IMR-90 (cell line): ENCODE measurements around the gene TGFB2. TPM values are rescaled to one million over a fixed set of nuclear protein-coding genes. Genes with fewer than 3 reads are reported as not detected.

Experiments used
- ATAC-seq: fragments of 200-7000 bp; cut with Tn5 transposase; 2 replicates; pipeline ENCODE4 v1.9.1; 2020; ENCODE audit warnings: low read depth, mild to moderate bottlenecking, moderate library complexity
- BruUV-seq: library from RNA; stranded (reverse); fragments of 400-500 nt; replicated peaks from 2 replicates; lab custom pipeline; 2021; lab: Mats Ljungman, UMichigan
- CTCF ChIA-PET: fragments of 300-600 bp; formaldehyde crosslinking; extraction: SDS; loops from one replicate; lab custom pipeline; 2021; ENCODE audit warnings: antibody characterized with exemption; lab: Yijun Ruan, JAX
- POLR2A ChIA-PET: fragments of 300-600 bp; sonication (Branson Sonifier 250); formaldehyde crosslinking; loops from one replicate; lab custom pipeline; 2022; ENCODE audit warnings: antibody characterized with exemption; ENCODE audit not compliant: unreplicated experiment; lab: Charles Lee
- DNase-seq: peaks from one replicate; pipeline ENCODE4 v3.0.0; 2013
- H2AFZ ChIP-seq: replicated peaks from 2 replicates; pipeline ENCODE3; 2013; ENCODE audit warnings: low read length, mild to moderate bottlenecking; ENCODE audit not compliant: poor library complexity
- H2AK5ac ChIP-seq: 2 replicates; pipeline ENCODE4 v1.6.1; 2013; ENCODE audit warnings: low read depth, low read length, inconsistent platforms
- H2AK9ac ChIP-seq: replicated peaks from 2 replicates; pipeline ENCODE3; 2013; ENCODE audit warnings: mild to moderate bottlenecking, low read depth, low read length, moderate library complexity; ENCODE audit not compliant: poor library complexity
- H2BK120ac ChIP-seq: 2 replicates; pipeline ENCODE4 v1.6.1; 2013; ENCODE audit warnings: low read depth, low read length, inconsistent platforms
- H2BK15ac ChIP-seq: 3 replicates; pipeline ENCODE4 v1.6.1; 2013; ENCODE audit warnings: low read depth, low read length, inconsistent platforms
- H2BK20ac ChIP-seq: 2 replicates; pipeline ENCODE4 v1.6.1; 2013; ENCODE audit warnings: low read depth, mild to moderate bottlenecking, inconsistent platforms, low read length, moderate library complexity
- H2BK5ac ChIP-seq: 2 replicates; pipeline ENCODE4 v1.6.1; 2013; ENCODE audit warnings: mild to moderate bottlenecking, low read depth, low read length, inconsistent platforms; ENCODE audit not compliant: poor library complexity, severe bottlenecking
- H3K14ac ChIP-seq: replicated peaks from 2 replicates; pipeline ENCODE4 v1.6.1; 2013; ENCODE audit warnings: low read depth, low read length, inconsistent platforms
- H3K18ac ChIP-seq: 2 replicates; pipeline ENCODE4 v1.6.1; 2013; ENCODE audit warnings: low read depth, low read length, control low read depth
- H3K23ac ChIP-seq: 2 replicates; pipeline ENCODE4 v1.6.1; 2013; ENCODE audit warnings: low read depth, low read length, inconsistent platforms
- H3K27ac ChIP-seq: 2 replicates; pipeline ENCODE4 v1.5.1; 2013; ENCODE audit warnings: mild to moderate bottlenecking, control low read depth, low read length; ENCODE audit not compliant: insufficient read depth
- H3K27me3 ChIP-seq: 2 replicates; pipeline ENCODE4 v1.6.1; 2013; ENCODE audit warnings: low read length; ENCODE audit not compliant: control insufficient read depth, insufficient read depth
- H3K36me3 ChIP-seq: 2 replicates; pipeline ENCODE4 v1.6.1; 2013; ENCODE audit warnings: low read length, mixed read lengths; ENCODE audit not compliant: control insufficient read depth, insufficient read depth
- H3K4ac ChIP-seq: 2 replicates; pipeline ENCODE4 v1.6.1; 2013; ENCODE audit warnings: low read depth, low read length, inconsistent platforms
- H3K4me1 ChIP-seq: 2 replicates; pipeline ENCODE4 v1.6.1; 2013; ENCODE audit warnings: low read length, mixed read lengths; ENCODE audit not compliant: control insufficient read depth, insufficient read depth
- H3K4me2 ChIP-seq: 2 replicates; pipeline ENCODE4 v1.6.1; 2013; ENCODE audit warnings: low read depth, mild to moderate bottlenecking, control low read depth, low read length, moderate library complexity
- H3K4me3 ChIP-seq: 2 replicates; pipeline ENCODE4 v1.5.1; 2013; ENCODE audit warnings: low read depth, mild to moderate bottlenecking, control low read depth, low read length, moderate library complexity; ENCODE audit not compliant: insufficient read depth
- H3K56ac ChIP-seq: 2 replicates; pipeline ENCODE4 v1.6.1; 2013; ENCODE audit warnings: low read length, inconsistent platforms; ENCODE audit not compliant: insufficient read depth; ENCODE audit errors: extremely low read depth
- H3K79me1 ChIP-seq, 2 experiments: 2 replicates each; pipeline ENCODE4 v1.6.1; 2013; ENCODE audit warnings: low read length in 2 of 2, inconsistent platforms in 1 of 2, low read depth in 1 of 2
- H3K9ac ChIP-seq: 2 replicates; pipeline ENCODE4 v1.6.1; 2013; ENCODE audit warnings: low read depth, low read length, control low read depth
- H3K9me1 ChIP-seq: 2 replicates; pipeline ENCODE4 v1.6.1; 2013; ENCODE audit warnings: low read length, inconsistent platforms; ENCODE audit not compliant: insufficient read depth
- H3K9me3 ChIP-seq: 2 replicates; pipeline ENCODE4 v1.6.1; 2013; ENCODE audit warnings: low read length; ENCODE audit not compliant: control insufficient read depth, insufficient read depth
- H4K20me1 ChIP-seq: 2 replicates; pipeline ENCODE4 v1.6.1; 2013; ENCODE audit warnings: low read length, inconsistent platforms; ENCODE audit not compliant: insufficient read depth
- H4K5ac ChIP-seq: 2 replicates; pipeline ENCODE4 v1.6.1; 2013; ENCODE audit warnings: mild to moderate bottlenecking, low read depth, low read length, control low read depth
- H4K8ac ChIP-seq, 2 experiments: 2 replicates each; pipeline ENCODE4 v1.6.1; 2013; ENCODE audit warnings: low read depth in 2 of 2, low read length in 2 of 2, control low read depth in 1 of 2, inconsistent platforms in 1 of 2
- H4K91ac ChIP-seq: 2 replicates; pipeline ENCODE4 v1.6.1; 2013; ENCODE audit warnings: low read depth, low read length, inconsistent platforms; ENCODE audit not compliant: insufficient read depth
- CEBPB ChIP-seq: IDR thresholded peaks from 2 replicates; pipeline ENCODE4 v1.6.1; 2012; ENCODE audit warnings: low read depth, low read length, improper control_type of control experiment
- CHD1 ChIP-seq: IDR thresholded peaks from 2 replicates; pipeline ENCODE4 v1.6.1; 2012; ENCODE audit warnings: low read depth, low read length, improper control_type of control experiment
- CTCF ChIP-seq: conservative IDR thresholded peaks from 2 replicates; pipeline ENCODE4 v1.5.1; 2012; ENCODE audit warnings: mild to moderate bottlenecking, low read depth, low read length, improper control_type of control experiment
- ELK1 ChIP-seq: fragments of 150-350 bp; IDR thresholded peaks from 2 replicates; pipeline ENCODE4 v1.6.1; 2016; ENCODE audit warnings: low read depth, mild to moderate bottlenecking, low read length, moderate library complexity, borderline replicate concordance
- FOS ChIP-seq: fragments of 150-350 bp; IDR thresholded peaks from 2 replicates; pipeline ENCODE4 v1.6.1; 2016; ENCODE audit warnings: low read depth, low read length
- MAFK ChIP-seq: IDR thresholded peaks from 2 replicates; pipeline ENCODE4 v1.6.1; 2012; ENCODE audit warnings: low read depth, low read length, improper control_type of control experiment
- MAZ ChIP-seq: IDR thresholded peaks from 2 replicates; pipeline ENCODE4 v1.6.1; 2012; ENCODE audit warnings: low read depth, mild to moderate bottlenecking, low read length, improper control_type of control experiment, moderate library complexity, borderline replicate concordance
- MXI1 ChIP-seq: IDR thresholded peaks from 2 replicates; pipeline ENCODE4 v1.6.1; 2012; ENCODE audit warnings: low read depth, mild to moderate bottlenecking, low read length, moderate library complexity, borderline replicate concordance
- NFE2L2 ChIP-seq: fragments of 150-350 bp; IDR thresholded peaks from 2 replicates; pipeline ENCODE4 v1.6.1; 2016; ENCODE audit warnings: low read depth, mild to moderate bottlenecking, low read length
- POLR2A ChIP-seq: IDR thresholded peaks from 2 replicates; pipeline ENCODE4 v1.6.1; 2012; ENCODE audit warnings: mild to moderate bottlenecking, low read depth, low read length
- RAD21 ChIP-seq: IDR thresholded peaks from 2 replicates; pipeline ENCODE4 v1.6.1; 2012; ENCODE audit warnings: low read length, improper control_type of control experiment
- RCOR1 ChIP-seq: IDR thresholded peaks from 2 replicates; pipeline ENCODE4 v1.6.1; 2012; ENCODE audit warnings: mild to moderate bottlenecking, low read length, improper control_type of control experiment; ENCODE audit not compliant: insufficient replicate concordance
- RFX5 ChIP-seq: IDR thresholded peaks from 2 replicates; pipeline ENCODE4 v1.8.0; 2012; ENCODE audit warnings: low read depth, mild to moderate bottlenecking, low read length, moderate library complexity
- SMC3 ChIP-seq: fragments of 150-350 bp; IDR thresholded peaks from 2 replicates; pipeline ENCODE4 v1.6.1; 2016; ENCODE audit warnings: low read depth, mild to moderate bottlenecking, antibody characterized with exemption, low read length, moderate library complexity
- USF2 ChIP-seq: fragments of 150-350 bp; IDR thresholded peaks from 2 replicates; pipeline ENCODE4 v1.6.1; 2017; ENCODE audit warnings: mild to moderate bottlenecking, antibody characterized with exemption, low read length, low read depth
- WGBS, 2 experiments: methylation state at CpG; one replicate each; pipeline versions ENCODE4 v1.1.5 to v1.1.7; 2013; ENCODE audit warnings: missing lambda C conversion rate in 2 of 2; ENCODE audit not compliant: insufficient read length in 1 of 2; ENCODE audit errors: extremely low coverage in 2 of 2; 5-methylcytosine and 5-hydroxymethylcytosine counted together
- dilution Hi-C: fragments of 300-500 bp; cut with HindIII; formaldehyde crosslinking; loops from one replicate; pipeline ENCODE4 v1.14.3; 2018; ENCODE audit warnings: low sequenced_read_pairs; ENCODE audit not compliant: unreplicated experiment
- in situ Hi-C: fragments of 300-500 bp; cut with MboI; formaldehyde crosslinking; loops from 3 replicates; pipeline ENCODE4 v1.14.3; 2019; ENCODE audit warnings: low sequenced_read_pairs, inconsistent platforms, mixed read lengths
- intact Hi-C: fragments of 100-400 bp; cut with micrococcal nuclease; formaldehyde crosslinking; loops from 2 replicates; pipeline ENCODE4 v1.10.0; 2022
- polyA plus RNA-seq, 3 experiments: library from polyadenylated mRNA; depleted of rRNA; stranded (reverse); fragments of >200 nt; gene quantifications; 2 replicates each; pipeline ENCODE4 v1.2.3, GENCODE V29; 2012; ENCODE audit warnings: low replicate concordance in 1 of 3
- total RNA-seq: library from RNA; depleted of rRNA; stranded (reverse); fragments of >200 nt; gene quantifications from 2 replicates; pipeline ENCODE4 v1.2.3, GENCODE V29; 2012

Gene TGFB2
- total and polyA plus RNA-seq, 2 of the 4 experiments (the other 2 are of a cell fraction): 3.7 to 3.8 TPM

DNA sequence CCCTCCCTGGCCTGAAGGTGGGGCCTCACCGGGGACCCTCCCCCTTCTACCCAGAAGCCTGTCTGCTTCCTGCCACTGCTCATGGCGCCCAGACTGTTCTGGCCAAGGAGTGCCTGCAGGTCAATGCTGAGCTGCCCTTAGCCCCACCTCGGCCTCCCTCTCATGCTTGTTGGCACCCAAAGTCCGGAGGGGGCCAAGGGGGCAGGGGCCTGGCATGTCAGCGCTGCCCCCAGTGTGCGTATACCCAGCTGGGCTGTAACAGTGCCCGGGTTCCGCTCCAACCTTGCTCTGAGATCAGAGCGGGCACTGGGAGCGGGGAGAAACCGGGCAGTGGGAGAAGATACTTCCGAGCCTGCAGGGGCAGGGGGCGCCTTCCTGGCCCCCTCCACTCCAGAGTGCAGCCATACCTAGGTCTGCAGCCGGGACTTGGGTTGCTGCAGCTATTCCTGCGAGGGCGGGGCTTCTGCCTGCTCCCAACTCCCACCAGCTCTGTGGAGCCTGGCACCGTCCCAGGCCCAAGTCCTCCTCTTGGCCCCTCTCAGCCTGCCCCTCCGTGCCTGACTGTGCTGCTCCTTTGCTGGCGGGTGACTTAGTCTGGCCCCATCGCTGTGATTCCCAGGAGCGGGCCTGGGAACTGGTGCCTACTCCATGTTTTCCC, 21.4 kb upstream of the TGFB2 start:
- Histone ChIP-seq H3K4me2 (no peak overlapping the region), H4K5ac (no peak overlapping the region), H3K9ac (no peak overlapping the region), H3K4me1 (peaks cover 2% of the 10 kb centered on the region; the same call in 1 of the 2 replicates), H4K91ac (no peak overlapping the region), H2AK5ac (no peak overlapping the region), H2BK120ac (no peak overlapping the region), H2BK20ac (no peak overlapping the region), H2AK9ac (no peak overlapping the region), H3K14ac (no peak overlapping the region), H3K27ac (no peak overlapping the region), H3K56ac (no peak overlapping the region), H2AFZ (no peak overlapping the region), H3K9me1 (peaks cover 2% of the 10 kb centered on the region; the same call in 1 of the 2 replicates), H3K9me3 (no peaks in the 10 kb centered on the region), H3K4ac (no peak overlapping the region), H4K20me1 (no peaks in the 10 kb centered on the region), H3K18ac (no peak overlapping the region), H3K23ac (no peak overlapping the region), H3K79me1 (peaks cover 0 to 3% of the 10 kb centered on the region in 2 experiments; a peak in 2 of 4 replicates), H3K4me3 (no peak overlapping the region), H3K27me3 (no peaks in the 10 kb centered on the region), H2BK15ac (no peak overlapping the region), H2BK5ac (no peak overlapping the region), H4K8ac (no peak overlapping the region), H3K36me3 (peaks cover 11% of the 10 kb centered on the region)
- in situ Hi-C loops: loop anchor here (10.0 kb wide), 2 partner anchors 1341 to 1491 kb away; no protein-coding TSS in a partner anchor
- intact Hi-C loops: no loop called here
- ATAC-seq (no peak), DNase-seq (no peak)
- WGBS, 2 experiments: 98% methylated on average over 9 of the region's 21 CpGs; no CpG with 5 or more reads in 1 of the 2 experiments
- CTCF ChIA-PET: no interaction called here
- POLR2A ChIA-PET: no interaction called here
- dilution Hi-C loops: no loop called here
- BruUV-seq: no TSS peak
- no peak for TF ChIP-seq USF2
- no peak for TF ChIP-seq MAZ
- no peak for TF ChIP-seq ELK1
- no peak for TF ChIP-seq RFX5
- TF ChIP-seq SMC3: no peak
- no peak for TF ChIP-seq CHD1
- TF ChIP-seq FOS: no peak
- no peak for TF ChIP-seq MAFK
- TF ChIP-seq RCOR1: no peak
- TF ChIP-seq RAD21: no peak
- no peak for TF ChIP-seq CTCF
- no peak for TF ChIP-seq CEBPB
- no peak for TF ChIP-seq MXI1
- TF ChIP-seq NFE2L2: no peak
- no peak for TF ChIP-seq POLR2A
